IPS-15b (cell line): ENCODE data around the gene NAPEPLD.
"Not testable (repeated sequence)": the region's sequence is repeated elsewhere in the genome, so short reads cannot be mapped to it uniquely, and the experiment has no call there.

Experiments
- H3K27me3 ChIP-seq: one replicate; pipeline ENCODE4 v1.6.1; 2013; ENCODE audit warnings: low read length; ENCODE audit not compliant: control insufficient read depth, insufficient read depth
- H3K36me3 ChIP-seq: one replicate; pipeline ENCODE4 v1.6.1; 2013; ENCODE audit warnings: low read length; ENCODE audit not compliant: control insufficient read depth, insufficient read depth
- H3K4me1 ChIP-seq: one replicate; pipeline ENCODE4 v1.6.1; 2013; ENCODE audit warnings: mild to moderate bottlenecking, low read length; ENCODE audit not compliant: control insufficient read depth, insufficient read depth
- H3K4me3 ChIP-seq: one replicate; pipeline ENCODE4 v1.5.1; 2013; ENCODE audit warnings: low read depth, low read length
- H3K9ac ChIP-seq: one replicate; pipeline ENCODE4 v1.6.1; 2013; ENCODE audit warnings: low read depth, mild to moderate bottlenecking, low read length
- H3K9me3 ChIP-seq: one replicate; pipeline ENCODE4 v1.6.1; 2013; ENCODE audit warnings: mild to moderate bottlenecking, low read length; ENCODE audit not compliant: control insufficient read depth, insufficient read depth

The NAPEPLD gene

GRCh38 chr7:103095558-103095957, 53.3 kb downstream of the NAPEPLD start:
- not testable (repeated sequence) for H3K27me3 ChIP-seq, H3K4me3 ChIP-seq, H3K9ac ChIP-seq, H3K4me1 ChIP-seq, H3K36me3 ChIP-seq, H3K9me3 ChIP-seq

- H3K36me3 ChIP-seq: no peaks in the 10 kb centered on the region
- no peaks in the 10 kb centered on the region for H3K27me3 ChIP-seq
- H3K4me1 ChIP-seq: no peaks in the 10 kb centered on the region
- no peak overlapping the region for H3K9ac ChIP-seq
- H3K9me3 ChIP-seq: no peaks in the 10 kb centered on the region
- no peak overlapping the region for H3K4me3 ChIP-seq
Measured at GRCh38 chr7:103094102-103094501, 54.8 kb downstream of the NAPEPLD start.

GRCh38 chr7:103093429-103093828, 55.5 kb downstream of the NAPEPLD start:
- no peaks in the 10 kb centered on the region for H3K4me1 ChIP-seq
- no peaks in the 10 kb centered on the region for H3K36me3 ChIP-seq
- no peak overlapping the region for H3K4me3 ChIP-seq
- H3K9me3 ChIP-seq: no peaks in the 10 kb centered on the region
- no peak overlapping the region for H3K9ac ChIP-seq
- H3K27me3 ChIP-seq: no peaks in the 10 kb centered on the region

- H3K27me3 ChIP-seq, H3K4me3 ChIP-seq, H3K36me3 ChIP-seq, H3K9me3 ChIP-seq, H3K4me1 ChIP-seq, H3K9ac ChIP-seq: not testable (repeated sequence)
Measured at GRCh38 chr7:103092321-103092720, 56.6 kb downstream of the NAPEPLD start.

- no peaks in the 10 kb centered on the region for H3K27me3 ChIP-seq
- H3K4me3 ChIP-seq: no peak overlapping the region
- H3K36me3 ChIP-seq: no peaks in the 10 kb centered on the region
- no peaks in the 10 kb centered on the region for H3K9me3 ChIP-seq
- H3K4me1 ChIP-seq: no peaks in the 10 kb centered on the region
- no peak overlapping the region for H3K9ac ChIP-seq
Measured at GRCh38 chr7:103083210-103083609, 65.7 kb downstream of the NAPEPLD start.

- Histone ChIP-seq H3K9me3 (no peaks in the 10 kb centered on the region), H3K4me3 (no peak overlapping the region), H3K4me1 (no peaks in the 10 kb centered on the region), H3K27me3 (no peaks in the 10 kb centered on the region), H3K9ac (no peak overlapping the region), H3K36me3 (no peaks in the 10 kb centered on the region)
Measured at GRCh38 chr7:103082497-103082896, 66.4 kb downstream of the NAPEPLD start.

GRCh38 chr7:103080923-103081322, 68.0 kb downstream of the NAPEPLD start:
- H3K4me1 ChIP-seq: no peaks in the 10 kb centered on the region
- H3K9me3 ChIP-seq: no peaks in the 10 kb centered on the region
- no peak overlapping the region for H3K9ac ChIP-seq
- no peaks in the 10 kb centered on the region for H3K36me3 ChIP-seq
- no peak overlapping the region for H3K4me3 ChIP-seq
- H3K27me3 ChIP-seq: no peaks in the 10 kb centered on the region

GRCh38 chr7:103079836-103080235, 69.1 kb downstream of the NAPEPLD start:
- Histone ChIP-seq H3K4me3 (no peak overlapping the region), H3K9me3 (no peaks in the 10 kb centered on the region), H3K9ac (no peak overlapping the region), H3K4me1 (no peaks in the 10 kb centered on the region), H3K27me3 (no peaks in the 10 kb centered on the region), H3K36me3 (no peaks in the 10 kb centered on the region)

GRCh38 chr7:103078226-103078625, 70.7 kb downstream of the NAPEPLD start:
- not testable (repeated sequence) for H3K4me1 ChIP-seq, H3K36me3 ChIP-seq, H3K9me3 ChIP-seq, H3K4me3 ChIP-seq, H3K9ac ChIP-seq, H3K27me3 ChIP-seq

- no peaks in the 10 kb centered on the region for H3K4me1 ChIP-seq
- no peak overlapping the region for H3K9ac ChIP-seq
- no peaks in the 10 kb centered on the region for H3K9me3 ChIP-seq
- H3K4me3 ChIP-seq: no peak overlapping the region
- H3K27me3 ChIP-seq: no peaks in the 10 kb centered on the region
- H3K36me3 ChIP-seq: no peaks in the 10 kb centered on the region
Measured at GRCh38 chr7:103077318-103077717, 71.6 kb downstream of the NAPEPLD start.

- Histone ChIP-seq H3K4me1 (no peaks in the 10 kb centered on the region), H3K4me3 (no peak overlapping the region), H3K9me3 (no peaks in the 10 kb centered on the region), H3K27me3 (no peaks in the 10 kb centered on the region), H3K9ac (no peak overlapping the region), H3K36me3 (no peaks in the 10 kb centered on the region)
Measured at GRCh38 chr7:103076764-103077163, 72.1 kb downstream of the NAPEPLD start.

- Histone ChIP-seq H3K9ac (peak overlapping the region; percentile 62), H3K27me3 (no peaks in the 10 kb centered on the region), H3K9me3 (no peaks in the 10 kb centered on the region)
Measured at GRCh38 chr7:103075337-103075918, 73.5 kb downstream of the NAPEPLD start.

More at GRCh38 chr7:103075337-103075918, 73.5 kb downstream of the NAPEPLD start:
- no peaks in the 10 kb centered on the region for H3K36me3 ChIP-seq
- H3K4me3 ChIP-seq: peak overlapping the region; percentile 55
- no peaks in the 10 kb centered on the region for H3K4me1 ChIP-seq
